SK-N-SH (cell line): Measurements from ENCODE around the gene ACOT7. TPM values are rescaled to one million over a fixed set of nuclear protein-coding genes. Genes with fewer than 3 reads are reported as not detected.
A peak's percentile ranks its signal among the peaks of the same experiment; 100 is the strongest.

ENCODE experiments used
- CTCF ChIA-PET: fragments of 300-600, 350-600 bp; formaldehyde crosslinking; extraction: SDS; loops from one replicate; lab custom pipeline; 2021; lab: Yijun Ruan, JAX
- POLR2A ChIA-PET: fragments of 350-600 bp; sonication (Branson Sonifier 250); formaldehyde crosslinking; extraction: SDS; loops from one replicate; lab custom pipeline; 2020; ENCODE audit warnings: antibody characterized with exemption, inconsistent platforms; lab: Yijun Ruan, JAX
- DNase-seq: peaks from one replicate; pipeline ENCODE4 v3.0.0; 2012
- H2AFZ ChIP-seq: fragments of 200-600 bp; sonication (generic); 2 replicates; pipeline ENCODE4 v1.8.1; 2016; ENCODE audit warnings: antibody characterized with exemption, mild to moderate bottlenecking, low read depth
- H3F3A ChIP-seq: fragments of 200-600 bp; sonication (generic); replicated peaks from 2 replicates; pipeline ENCODE3; 2016; ENCODE audit warnings: antibody characterized with exemption, mild to moderate bottlenecking; ENCODE audit not compliant: insufficient read depth
- H3K27ac ChIP-seq, 2 experiments: fragments of 200-500 bp in 1 of 2; fragments of 200-600 bp in 1 of 2; sonication (Bioruptor generic) in 1 of 2; sonication (generic), shearing (Covaris generic) in 1 of 2; 2 replicates each; pipeline versions ENCODE4 v1.5.1 to v1.6.1; 2014 to 2016; ENCODE audit warnings: low read depth in 2 of 2, inconsistent platforms in 1 of 2, low read length in 1 of 2, mild to moderate bottlenecking in 1 of 2, mixed read lengths in 1 of 2
- H3K27me3 ChIP-seq: fragments of 200-600 bp; sonication (generic), shearing (Covaris generic); 2 replicates; pipeline ENCODE4 v1.6.1; 2016; ENCODE audit warnings: mixed run types; ENCODE audit not compliant: insufficient read depth
- H3K36me3 ChIP-seq, 2 experiments: fragments of 200-500 bp in 1 of 2; fragments of 200-600 bp in 1 of 2; sonication (Bioruptor generic) in 1 of 2; sonication (generic) in 1 of 2; replicated peaks in 1 of 2; 2 replicates each; pipeline versions ENCODE3 to v1.5.1; 2014 to 2016; ENCODE audit warnings: low read length in 1 of 2, mild to moderate bottlenecking in 1 of 2; ENCODE audit not compliant: insufficient read depth in 2 of 2, control insufficient read depth in 1 of 2
- H3K4me1 ChIP-seq, 2 experiments: fragments of 200-500 bp in 1 of 2; fragments of 200-600 bp in 1 of 2; sonication (Bioruptor generic) in 1 of 2; sonication (generic), shearing (Covaris generic) in 1 of 2; 2 replicates each; pipeline versions ENCODE4 v1.5.1 to v1.6.1; 2014 to 2016; ENCODE audit warnings: low read depth in 1 of 2, low read length in 1 of 2, mixed run types in 1 of 2; ENCODE audit not compliant: insufficient read depth in 2 of 2, control insufficient read depth in 1 of 2
- H3K4me2 ChIP-seq: fragments of 200-600 bp; sonication (generic), shearing (Covaris generic); 2 replicates; pipeline ENCODE4 v1.6.1; 2017; ENCODE audit warnings: mixed run types
- H3K4me3 ChIP-seq, 2 experiments: fragments of 200-500 bp in 1 of 2; fragments of 200-600 bp in 1 of 2; sonication (Bioruptor generic) in 1 of 2; sonication (generic), shearing (Covaris generic) in 1 of 2; 2 replicates each; pipeline versions ENCODE4 v1.5.1 to v1.8.1; 2014 to 2016; ENCODE audit warnings: low read depth in 2 of 2, inconsistent platforms in 1 of 2, low read length in 1 of 2, mild to moderate bottlenecking in 1 of 2, mixed read lengths in 1 of 2, moderate library complexity in 1 of 2
- H3K79me2 ChIP-seq: fragments of 200-600 bp; sonication (generic); 2 replicates; pipeline ENCODE4 v1.8.1; 2017; ENCODE audit warnings: mild to moderate bottlenecking; ENCODE audit not compliant: insufficient read depth
- H3K9ac ChIP-seq: fragments of 200-600 bp; sonication (generic); 2 replicates; pipeline ENCODE4 v1.6.1; 2017; ENCODE audit warnings: mixed run types
- H3K9me2 ChIP-seq: fragments of 200-600 bp; sonication (generic); 2 replicates; pipeline ENCODE4 v1.6.1; 2017; ENCODE audit warnings: mixed run types
- H3K9me3 ChIP-seq: fragments of 200-600 bp; sonication (generic); 2 replicates; pipeline ENCODE4 v1.6.1; 2017; ENCODE audit warnings: mixed run types, mild to moderate bottlenecking, moderate library complexity
- H4K20me1 ChIP-seq: fragments of 200-600 bp; sonication (generic); 2 replicates; pipeline ENCODE4 v1.6.1; 2017; ENCODE audit warnings: mild to moderate bottlenecking, mixed run types; ENCODE audit not compliant: insufficient read depth
- FOXJ3 ChIP-seq: sonication (generic); formaldehyde crosslinking; IDR thresholded peaks from 2 replicates; pipeline ENCODE4 v1.5.1; 2020; ENCODE audit warnings: mild to moderate bottlenecking, missing genetic modification reagents
- GABPA ChIP-seq: IDR thresholded peaks from 2 replicates; pipeline ENCODE4 v1.4.0; 2012; ENCODE audit warnings: low read depth, mild to moderate bottlenecking
- IRF3 ChIP-seq: fragments of 150-350 bp; IDR thresholded peaks from 2 replicates; pipeline ENCODE4 v1.6.1; 2016; ENCODE audit warnings: mild to moderate bottlenecking, low read depth, low read length
- MXI1 ChIP-seq: IDR thresholded peaks from 2 replicates; pipeline ENCODE4 v1.6.1; 2012; ENCODE audit warnings: mild to moderate bottlenecking, low read depth, low read length, improper control_type of control experiment
- PBX3 ChIP-seq: IDR thresholded peaks from 2 replicates; pipeline ENCODE4; 2012
- POLR2AphosphoS5 ChIP-seq: IDR thresholded peaks from 2 replicates; pipeline ENCODE4 v1.6.1; 2012; ENCODE audit warnings: low read depth, low read length
- RCOR1 ChIP-seq: fragments of 150-350 bp; IDR thresholded peaks from 2 replicates; pipeline ENCODE4 v1.6.1; 2017; ENCODE audit warnings: antibody characterized with exemption, low read length
- REST ChIP-seq: IDR thresholded peaks from 2 replicates; pipeline ENCODE4 v1.6.1; 2012; ENCODE audit warnings: mild to moderate bottlenecking, low read depth, low read length, moderate library complexity
- RFX5 ChIP-seq: IDR thresholded peaks from 2 replicates; pipeline ENCODE4 v1.6.1; 2012; ENCODE audit warnings: mild to moderate bottlenecking, improper control_type of control experiment, low read length
- SMC3 ChIP-seq: IDR thresholded peaks from 2 replicates; pipeline ENCODE4 v1.6.1; 2012; ENCODE audit warnings: low read depth, low read length, improper control_type of control experiment
- YY1 ChIP-seq: IDR thresholded peaks from 2 replicates; pipeline ENCODE4 v1.4.0; 2012; ENCODE audit warnings: low read depth, mild to moderate bottlenecking
- ZBTB33 ChIP-seq: IDR thresholded peaks from 2 replicates; pipeline ENCODE4 v1.4.0; 2012; ENCODE audit warnings: low read depth, borderline replicate concordance
- WGBS: methylation state at CpG from one replicate; pipeline ENCODE4 v1.1.6; 2017; ENCODE audit warnings: low lambda C conversion rate; 5-methylcytosine and 5-hydroxymethylcytosine counted together
- polyA plus RNA-seq, 3 experiments: library from polyadenylated mRNA; depleted of rRNA; stranded (reverse); fragments of >200 nt; gene quantifications; 2 replicates each; pipeline ENCODE4 v1.2.3, GENCODE V29; 2012

Gene ACOT7
- polyA plus RNA-seq, 1 of the 3 experiments (the other 2 are of a cell fraction) = 289 TPM

GRCh38 chr1:6360517-6361070 lies 33.0 kb downstream of the ACOT7 start:
- WGBS = 73% methylated on average over 7 of the region's 9 CpGs
- Histone ChIP-seq H3K9me3 (no peaks in the 10 kb centered on the region), H3K9ac (peak overlapping the region; percentile 49; the same call in 1 of the 2 replicates), H3K36me3 (no peaks in the 10 kb centered on the region), H3K27me3 (no peaks in the 10 kb centered on the region), H3K27ac (peak overlapping the region; percentile 69 to 79; a peak in 3 of 4 replicates), H4K20me1 (0 out of 2 replicates have a peak, but pooled peaks cover 9% of the 10 kb centered on the region), H2AFZ (no peak overlapping the region), H3K4me1 (peaks cover 10 to 57% of the 10 kb centered on the region in 2 experiments), H3K9me2 (no peaks in the 10 kb centered on the region), H3K4me2 (peak overlapping the region; percentile 80; the same call in 1 of the 2 replicates), H3F3A (peaks cover 4% of the 10 kb centered on the region), H3K79me2 (peaks cover 52% of the 10 kb centered on the region; the same call in 1 of the 2 replicates), H3K4me3 (no peak overlapping the region)
- TF ChIP-seq POLR2AphosphoS5 (no peak), FOXJ3 (CRISPR knock-in tag) (no peak), YY1 (no peak), REST (no peak), GABPA (no peak), ZBTB33 (no peak), PBX3 (no peak), IRF3 (no peak), MXI1 (no peak), SMC3 (no peak), RCOR1 (no peak), RFX5 (no peak)
- CTCF ChIA-PET = interaction anchor here (0.8 to 11.1 kb wide), 14 partner anchors 9 to 113 kb away, joined by 3 to 123 read pairs (median 18); partner anchors contain the start of gene ACOT7
- DNase-seq = no peak
- POLR2A ChIA-PET = interaction anchor here (0.9 kb wide), 1 partner anchor 33 kb away, joined by 3 read pairs; the partner anchor contains the start of gene ACOT7
